NCI-H2081 (cell line): Measurements from ENCODE around the gene DCAF12.

Source experiments
- DNase-seq, 2 experiments: peaks; one replicate each; lab custom pipeline; 2025; lab: John Stamatoyannopoulos, UW

DCAF12 gene

DNA sequence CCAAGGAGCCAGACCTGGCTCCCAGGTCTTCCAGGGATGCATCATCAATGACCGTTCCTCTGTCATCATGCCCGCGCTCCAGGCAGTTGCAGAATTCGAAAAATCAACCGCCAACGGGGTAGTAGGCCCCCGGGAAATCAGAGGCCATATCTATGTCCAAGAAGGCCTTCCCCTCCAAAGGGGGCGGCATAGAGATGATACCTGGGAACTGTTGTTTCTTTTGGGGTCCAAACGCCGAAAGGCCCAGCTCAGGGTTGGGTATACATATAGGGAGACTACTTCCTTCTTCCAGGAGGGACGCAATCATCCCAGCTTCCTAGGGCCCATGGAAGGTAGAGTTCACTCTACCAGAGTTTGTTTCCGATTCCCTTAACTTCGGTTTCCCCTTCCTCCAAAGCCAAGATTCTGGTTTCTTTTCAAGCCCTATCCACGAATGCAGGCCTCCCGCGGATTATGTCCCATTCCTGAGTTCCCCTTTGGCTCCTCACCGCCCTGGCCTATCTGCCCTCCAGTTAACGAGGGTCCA, 754 bp downstream of the DCAF12 start:
- DNase-seq, result no peak

DNA sequence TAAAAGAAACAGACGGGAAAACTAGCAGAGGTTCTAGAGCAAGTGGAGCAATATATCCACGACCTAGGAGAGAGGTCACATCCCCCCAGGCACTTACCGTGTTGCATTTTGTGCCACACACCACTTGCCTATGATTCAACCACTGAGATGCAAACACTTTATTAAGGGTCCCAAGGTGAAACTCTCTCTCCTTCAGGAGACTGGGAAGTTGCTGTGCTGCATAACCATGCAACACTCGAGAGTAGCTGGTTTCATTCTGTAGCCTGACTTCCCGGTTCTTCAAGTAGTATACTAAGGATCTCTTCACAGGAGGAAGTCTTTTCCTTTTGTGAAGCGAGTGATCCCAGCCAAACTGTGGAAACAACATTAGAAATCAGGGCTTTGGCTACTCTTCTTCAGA, 1.6 kb downstream of the DCAF12 start:
- DNase-seq, result no peak

DNA sequence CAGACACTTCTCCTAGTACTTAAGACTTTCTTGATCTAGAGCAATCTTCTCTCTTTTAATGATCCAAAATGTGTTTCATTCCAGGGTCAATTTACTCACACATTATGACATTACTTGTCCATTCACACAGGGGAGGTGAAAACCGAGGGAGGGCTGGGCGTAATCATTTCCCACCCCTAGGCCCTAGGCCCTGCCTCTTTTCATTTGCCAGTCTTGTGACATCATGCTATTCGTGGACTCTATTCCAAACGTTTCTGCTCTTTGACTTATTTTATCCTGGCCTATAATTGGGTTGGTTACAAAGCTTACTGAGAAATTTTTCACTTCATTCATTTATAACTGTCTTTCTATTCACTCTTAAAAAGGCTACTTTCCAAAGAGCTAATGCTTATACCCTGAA, 2.4 kb downstream of the DCAF12 start:
- DNase-seq, result no peak

DNA sequence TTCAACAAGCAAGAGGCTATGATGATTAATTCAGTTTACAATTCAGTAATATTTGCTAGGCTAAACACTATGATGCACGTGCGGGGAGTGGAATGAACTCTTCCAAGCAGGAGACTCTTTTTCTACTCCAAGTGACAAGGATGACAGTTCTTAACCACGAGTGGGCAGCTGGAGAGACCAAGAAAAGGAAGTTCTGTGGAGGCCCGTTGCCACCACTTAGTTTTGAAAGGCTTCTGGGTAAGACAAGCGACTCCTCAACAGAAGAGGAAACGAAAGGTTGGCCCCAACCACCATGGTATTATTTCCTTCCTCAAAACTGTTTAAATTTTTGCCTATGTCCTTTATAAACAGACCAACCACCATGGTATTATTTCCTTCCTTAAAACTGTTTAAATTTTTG, 2.8 kb downstream of the DCAF12 start:
- DNase-seq, result no peak

GRCh38 chr9:34121996-34122395, 4.5 kb downstream of the DCAF12 start:
- no peak for DNase-seq

GRCh38 chr9:34119713-34120112, 6.8 kb downstream of the DCAF12 start:
- DNase-seq, result no peak

GRCh38 chr9:34114436-34114835, 12.1 kb downstream of the DCAF12 start:
- DNase-seq, result peak in 1 of 2 experiments; percentile 25

DNA sequence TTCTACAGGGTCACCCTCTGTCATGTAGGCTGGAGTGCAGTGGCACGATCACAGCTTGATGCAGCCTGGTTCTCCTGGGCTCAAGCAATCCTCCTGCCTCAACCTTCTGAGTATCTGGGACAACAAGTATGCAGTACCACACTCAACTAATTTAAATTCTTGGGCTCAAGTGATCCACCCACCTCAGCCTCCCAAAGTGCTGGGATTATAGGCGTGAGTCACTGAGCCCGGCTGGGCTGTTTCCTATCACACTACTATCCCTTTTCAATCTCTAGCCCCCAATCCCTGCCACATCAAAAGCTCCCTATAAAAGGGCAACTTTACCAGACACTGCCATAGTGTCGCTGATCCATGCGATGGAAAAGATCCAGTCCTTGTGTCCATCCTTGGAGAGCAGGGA, 20.4 kb downstream of the DCAF12 start:
- no peak for DNase-seq

DNA sequence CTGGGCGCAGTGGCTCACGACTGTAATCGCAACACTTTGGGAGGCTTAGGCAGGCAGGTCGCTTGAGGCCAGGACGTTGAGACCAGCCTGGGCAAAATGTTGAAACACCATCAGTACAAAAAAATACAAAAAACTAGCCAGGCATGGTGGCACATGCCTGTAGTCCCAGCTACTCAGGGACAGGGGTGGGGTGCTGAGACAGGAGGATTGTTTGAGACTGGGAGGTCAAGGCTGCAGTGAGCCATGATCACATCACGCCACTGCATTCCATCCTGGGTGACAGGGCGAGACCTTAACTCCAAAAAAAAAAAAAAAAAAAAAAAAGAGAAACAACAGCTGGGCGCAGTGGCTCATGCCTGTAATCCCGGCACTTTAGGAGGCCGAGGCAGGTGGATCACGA, 23.7 kb downstream of the DCAF12 start:
- DNase-seq, result no peak

- no peak for DNase-seq
Measured at GRCh38 chr9:34098307-34098706, 28.2 kb downstream of the DCAF12 start.

DNA sequence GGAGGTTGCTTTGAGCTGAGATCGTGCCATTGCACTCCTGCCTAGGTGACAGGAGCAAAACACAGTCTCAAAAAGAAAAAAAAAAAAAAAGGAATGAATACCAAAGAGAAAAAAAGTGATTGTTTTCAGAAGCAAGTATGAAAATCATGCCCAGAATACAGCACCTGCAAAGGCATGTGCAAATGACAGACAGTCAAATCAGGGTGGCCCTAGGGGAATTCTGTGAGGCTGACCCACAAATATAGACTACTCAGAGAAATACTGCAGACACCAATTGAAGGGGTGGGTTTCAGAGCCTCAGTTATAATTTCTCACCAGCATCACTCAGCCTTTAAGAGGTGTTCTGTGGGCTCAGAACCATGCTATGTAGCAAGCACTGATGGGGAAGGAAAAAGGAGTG, 28.6 kb downstream of the DCAF12 start:
- DNase-seq, result no peak

DNA sequence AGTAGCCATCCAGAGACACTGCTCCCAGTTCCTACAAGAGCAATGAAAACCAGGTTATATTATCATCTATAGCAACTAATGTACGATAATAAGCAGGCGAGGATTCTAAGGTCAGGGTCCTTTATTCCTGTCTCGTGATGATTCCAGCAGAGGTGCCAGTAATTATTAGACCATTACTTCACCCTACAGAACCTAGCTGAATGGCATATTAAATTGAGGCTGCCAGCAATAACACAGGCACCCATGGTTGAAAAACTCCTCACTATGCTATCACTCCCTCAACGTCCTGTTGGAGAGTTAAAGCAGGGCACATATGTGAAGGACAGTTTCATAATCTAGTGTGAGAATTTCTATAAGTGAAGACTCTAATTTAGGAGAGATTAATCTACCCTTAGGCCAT, 29.7 kb downstream of the DCAF12 start:
- no peak for DNase-seq

DNA sequence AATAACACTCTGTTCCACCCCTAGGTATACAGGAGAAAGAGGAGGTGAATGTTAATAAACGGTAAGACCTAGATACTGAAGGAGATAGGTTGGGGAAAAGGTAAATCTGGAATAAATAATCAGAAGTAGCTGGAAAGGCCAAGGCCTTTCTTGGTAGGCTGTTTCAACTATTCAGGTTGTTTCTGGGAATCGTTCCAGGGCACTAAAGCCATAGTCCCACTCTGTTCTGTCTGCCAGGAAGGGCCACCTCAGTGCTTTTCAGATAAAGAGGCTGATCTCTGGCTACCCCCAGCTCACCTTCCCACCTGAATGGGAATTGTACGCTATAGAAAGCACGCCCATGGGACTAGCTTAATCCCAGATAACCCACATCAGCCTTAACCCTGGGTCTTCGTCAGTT, 32.9 kb downstream of the DCAF12 start:
- no peak for DNase-seq

- no peak for DNase-seq
Measured at GRCh38 chr9:34089311-34089710, 37.2 kb downstream of the DCAF12 start.

- DNase-seq, result no peak
Measured at GRCh38 chr9:34087370-34087769, 39.1 kb downstream of the DCAF12 start.

- no peak for DNase-seq
Measured at GRCh38 chr9:34086864-34087263, 39.6 kb downstream of the DCAF12 start.

- DNase-seq, result no peak
Measured at GRCh38 chr9:34085581-34086500, 40.7 kb downstream of the DCAF12 start.

GRCh38 chr9:34084562-34084961, 41.9 kb downstream of the DCAF12 start:
- DNase-seq, result no peak

DNA sequence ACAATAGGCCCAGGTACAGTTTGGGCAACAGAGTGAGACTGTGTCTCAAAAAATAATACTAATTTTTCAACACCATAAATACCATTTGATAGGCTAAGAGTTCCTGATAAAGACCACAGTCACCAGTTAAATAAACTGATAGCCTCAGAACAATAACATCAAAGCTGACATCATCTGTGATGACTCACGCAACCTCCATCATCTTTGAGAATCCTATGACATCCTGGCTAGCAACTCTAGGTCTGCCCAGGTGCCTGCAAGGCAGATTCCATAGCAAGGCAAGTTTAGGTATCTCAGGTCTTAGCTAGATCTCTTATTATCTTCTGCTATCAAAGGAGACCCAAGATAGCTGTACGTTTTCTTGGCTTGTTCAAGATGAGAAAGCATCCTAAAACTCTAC, 47.3 kb downstream of the DCAF12 start:
- no peak for DNase-seq

DNA sequence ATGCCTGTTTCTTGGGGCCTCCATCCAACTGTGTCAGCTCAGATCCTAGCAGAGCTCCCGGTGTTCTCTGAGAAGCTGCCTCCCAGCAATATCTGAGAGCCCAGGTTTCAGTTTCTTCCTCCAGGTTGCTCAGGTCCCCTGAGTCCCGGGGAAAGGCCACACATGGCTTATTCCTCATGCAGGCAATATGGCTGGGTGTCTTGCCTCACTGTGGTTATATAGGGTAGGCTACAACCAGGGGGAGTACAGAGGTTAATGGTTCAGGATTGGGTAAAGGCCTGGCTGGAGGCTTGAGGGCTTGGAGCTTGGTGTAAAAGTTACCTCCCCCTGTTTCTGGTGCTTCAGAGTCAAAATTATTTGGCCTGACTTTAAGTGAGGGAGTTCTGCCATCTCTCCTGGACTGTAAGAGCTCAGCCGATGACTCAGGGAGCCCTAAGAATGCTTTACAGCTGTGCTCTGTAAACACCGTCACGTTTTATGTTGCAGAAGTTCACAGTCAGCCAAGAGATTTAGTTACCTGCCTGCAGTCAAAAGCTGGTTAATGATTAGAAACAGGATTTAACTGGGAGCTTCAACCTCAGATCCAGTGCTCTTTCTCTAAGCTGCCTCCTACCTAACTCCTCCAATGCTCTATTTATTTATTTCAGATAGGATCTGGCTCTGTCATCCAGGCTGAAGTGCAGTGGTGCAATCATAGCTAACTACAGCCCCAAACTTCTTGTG, 53.5 kb downstream of the DCAF12 start:
- no peak for DNase-seq

- DNase-seq, result no peak
Measured at GRCh38 chr9:34072410-34072809, 54.1 kb downstream of the DCAF12 start.

- DNase-seq, result no peak
Measured at GRCh38 chr9:34070606-34071324, 55.7 kb downstream of the DCAF12 start.
